ENCODE results near the gene CHST10.

CHST10 gene

GRCh38 chr2:100424277-100424875, 6.9 kb upstream of the CHST10 start:
- H3K9me3 ChIP-seq (ENCODE audit: control insufficient read depth, insufficient read depth, low read length), result no peaks in the 10 kb centered on the region
- H3K4me1 ChIP-seq (ENCODE audit: insufficient read depth, low read length), result no peaks in the 10 kb centered on the region
- H3K36me3 ChIP-seq (ENCODE audit: insufficient read depth, low read length), result no peaks in the 10 kb centered on the region
- H3K9ac ChIP-seq (ENCODE audit: low read depth, low read length), result no peak overlapping the region

- Histone ChIP-seq H3K9me3 (ENCODE audit: control insufficient read depth, insufficient read depth, low read length) (no peaks in the 10 kb centered on the region), H3K9ac (ENCODE audit: low read depth, low read length) (no peak overlapping the region), H3K36me3 (ENCODE audit: insufficient read depth, low read length) (no peaks in the 10 kb centered on the region), H3K4me1 (ENCODE audit: insufficient read depth, low read length) (no peaks in the 10 kb centered on the region)
Measured at GRCh38 chr2:100423631-100424030, 6.2 kb upstream of the CHST10 start.

GRCh38 chr2:100422320-100423055, 5.0 kb upstream of the CHST10 start:
- Histone ChIP-seq H3K36me3 (ENCODE audit: insufficient read depth, low read length) (no peaks in the 10 kb centered on the region), H3K9me3 (ENCODE audit: control insufficient read depth, insufficient read depth, low read length) (no peaks in the 10 kb centered on the region), H3K9ac (ENCODE audit: low read depth, low read length) (no peak overlapping the region), H3K4me1 (ENCODE audit: insufficient read depth, low read length) (no peaks in the 10 kb centered on the region)

GRCh38 chr2:100419915-100420314, 2.4 kb upstream of the CHST10 start:
- no peak overlapping the region for H3K9ac ChIP-seq (ENCODE audit: low read depth, low read length)

GRCh38 chr2:100418406-100418962, 1.0 kb upstream of the CHST10 start:
- Histone ChIP-seq H3K36me3 (ENCODE audit: insufficient read depth, low read length) (no peaks in the 10 kb centered on the region), H3K9ac (ENCODE audit: low read depth, low read length) (no peak overlapping the region)

More at GRCh38 chr2:100419915-100420314, 2.4 kb upstream of the CHST10 start:
- Histone ChIP-seq H3K9me3 (ENCODE audit: control insufficient read depth, insufficient read depth, low read length) (no peaks in the 10 kb centered on the region), H3K36me3 (ENCODE audit: insufficient read depth, low read length) (no peaks in the 10 kb centered on the region), H3K4me1 (ENCODE audit: insufficient read depth, low read length) (0 out of 2 replicates have a peak, but pooled peaks cover 2% of the 10 kb centered on the region)

GRCh38 chr2:100417711-100418124, 250 bp upstream of the CHST10 start:
- peak overlapping the region; percentile 76; the same call in 1 of the 2 replicates for H3K9ac ChIP-seq (ENCODE audit: low read depth, low read length)
- no peaks in the 10 kb centered on the region for H3K9me3 ChIP-seq (ENCODE audit: control insufficient read depth, insufficient read depth, low read length)
- H3K4me1 ChIP-seq (ENCODE audit: insufficient read depth, low read length), result peaks cover 22% of the 10 kb centered on the region
- H3K36me3 ChIP-seq (ENCODE audit: insufficient read depth, low read length), result no peaks in the 10 kb centered on the region

More at GRCh38 chr2:100418406-100418962, 1.0 kb upstream of the CHST10 start:
- peaks cover 15% of the 10 kb centered on the region for H3K4me1 ChIP-seq (ENCODE audit: insufficient read depth, low read length)
- no peaks in the 10 kb centered on the region for H3K9me3 ChIP-seq (ENCODE audit: control insufficient read depth, insufficient read depth, low read length)

GRCh38 chr2:100416397-100416934, 1.0 kb downstream of the CHST10 start:
- Histone ChIP-seq H3K36me3 (ENCODE audit: insufficient read depth, low read length) (no peaks in the 10 kb centered on the region), H3K4me1 (ENCODE audit: insufficient read depth, low read length) (peaks cover 34% of the 10 kb centered on the region), H3K9ac (ENCODE audit: low read depth, low read length) (peak overlapping the region; percentile 76), H3K9me3 (ENCODE audit: control insufficient read depth, insufficient read depth, low read length) (no peaks in the 10 kb centered on the region)

GRCh38 chr2:100413571-100413970, 3.9 kb downstream of the CHST10 start:
- Histone ChIP-seq H3K9ac (ENCODE audit: low read depth, low read length) (no peak overlapping the region), H3K4me1 (ENCODE audit: insufficient read depth, low read length) (peaks cover 54% of the 10 kb centered on the region), H3K9me3 (ENCODE audit: control insufficient read depth, insufficient read depth, low read length) (no peaks in the 10 kb centered on the region), H3K36me3 (ENCODE audit: insufficient read depth, low read length) (no peaks in the 10 kb centered on the region)

- no peaks in the 10 kb centered on the region for H3K36me3 ChIP-seq (ENCODE audit: insufficient read depth, low read length)
- no peak overlapping the region for H3K9ac ChIP-seq (ENCODE audit: low read depth, low read length)
- H3K9me3 ChIP-seq (ENCODE audit: control insufficient read depth, insufficient read depth, low read length), result no peaks in the 10 kb centered on the region
- peaks cover 54% of the 10 kb centered on the region for H3K4me1 ChIP-seq (ENCODE audit: insufficient read depth, low read length)
Measured at GRCh38 chr2:100412881-100413321, 4.6 kb downstream of the CHST10 start.

- H3K9ac ChIP-seq (ENCODE audit: low read depth, low read length), result no peak overlapping the region
- no peaks in the 10 kb centered on the region for H3K9me3 ChIP-seq (ENCODE audit: control insufficient read depth, insufficient read depth, low read length)
- no peaks in the 10 kb centered on the region for H3K36me3 ChIP-seq (ENCODE audit: insufficient read depth, low read length)
- H3K4me1 ChIP-seq (ENCODE audit: insufficient read depth, low read length), result peaks cover 54% of the 10 kb centered on the region
Measured at GRCh38 chr2:100412466-100412865, 5.0 kb downstream of the CHST10 start.

GRCh38 chr2:100411841-100412292, 5.6 kb downstream of the CHST10 start:
- H3K4me1 ChIP-seq (ENCODE audit: insufficient read depth, low read length), result peaks cover 54% of the 10 kb centered on the region

GRCh38 chr2:100409975-100410647, 7.4 kb downstream of the CHST10 start:
- Histone ChIP-seq H3K9me3 (ENCODE audit: control insufficient read depth, insufficient read depth, low read length) (no peaks in the 10 kb centered on the region), H3K4me1 (ENCODE audit: insufficient read depth, low read length) (peaks cover 54% of the 10 kb centered on the region), H3K9ac (ENCODE audit: low read depth, low read length) (no peak overlapping the region), H3K36me3 (ENCODE audit: insufficient read depth, low read length) (peaks cover 7% of the 10 kb centered on the region)

More at GRCh38 chr2:100411841-100412292, 5.6 kb downstream of the CHST10 start:
- no peaks in the 10 kb centered on the region for H3K9me3 ChIP-seq (ENCODE audit: control insufficient read depth, insufficient read depth, low read length)
- H3K36me3 ChIP-seq (ENCODE audit: insufficient read depth, low read length), result no peaks in the 10 kb centered on the region
- no peak overlapping the region for H3K9ac ChIP-seq (ENCODE audit: low read depth, low read length)

GRCh38 chr2:100409461-100409860, 8.0 kb downstream of the CHST10 start:
- Histone ChIP-seq H3K9me3 (ENCODE audit: control insufficient read depth, insufficient read depth, low read length) (no peaks in the 10 kb centered on the region), H3K36me3 (ENCODE audit: insufficient read depth, low read length) (peaks cover 7% of the 10 kb centered on the region), H3K4me1 (ENCODE audit: insufficient read depth, low read length) (peaks cover 47% of the 10 kb centered on the region), H3K9ac (ENCODE audit: low read depth, low read length) (no peak overlapping the region)

- peaks cover 42% of the 10 kb centered on the region for H3K4me1 ChIP-seq (ENCODE audit: insufficient read depth, low read length)
- H3K36me3 ChIP-seq (ENCODE audit: insufficient read depth, low read length), result peaks cover 7% of the 10 kb centered on the region
- no peaks in the 10 kb centered on the region for H3K9me3 ChIP-seq (ENCODE audit: control insufficient read depth, insufficient read depth, low read length)
Measured at GRCh38 chr2:100408941-100409340, 8.5 kb downstream of the CHST10 start.

More at GRCh38 chr2:100408941-100409340, 8.5 kb downstream of the CHST10 start:
- no peak overlapping the region for H3K9ac ChIP-seq (ENCODE audit: low read depth, low read length)

Measured in ES-I3 (cell line).